Hippocampal formation (tissue), 2 donors: ENCODE data around the gene NBL1.
"Not testable (repeated sequence)": the region's sequence is repeated elsewhere in the genome, so short reads cannot be mapped to it uniquely, and the experiment has no call there.

Experiments used
- DNase-seq, 2 donors: peaks; one replicate each; lab custom pipeline; 2025; lab: John Stamatoyannopoulos, UW

NBL1 gene

GRCh38 chr1:19622204-19622603, 21.9 kb upstream of the NBL1 start:
- DNase-seq: no peak

- no peak for DNase-seq
Observed at GRCh38 chr1:19623523-19623922, 20.6 kb upstream of the NBL1 start.

GRCh38 chr1:19625291-19625937, 18.7 kb upstream of the NBL1 start:
- DNase-seq: no peak

- no peak for DNase-seq
Observed at GRCh38 chr1:19628879-19629278, 15.2 kb upstream of the NBL1 start.

- DNase-seq: no peak
Observed at GRCh38 chr1:19629357-19629756, 14.8 kb upstream of the NBL1 start.

- DNase-seq: not testable (repeated sequence)
Observed at GRCh38 chr1:19630192-19630591, 13.9 kb upstream of the NBL1 start.

GRCh38 chr1:19630720-19631395, 13.3 kb upstream of the NBL1 start:
- DNase-seq: no peak

- DNase-seq: no peak
Observed at GRCh38 chr1:19632211-19632610, 11.9 kb upstream of the NBL1 start.

- no peak for DNase-seq
Observed at GRCh38 chr1:19633106-19633505, 11.0 kb upstream of the NBL1 start.

GRCh38 chr1:19635064-19635463, 9.0 kb upstream of the NBL1 start:
- not testable (repeated sequence) for DNase-seq

GRCh38 chr1:19635646-19636045, 8.5 kb upstream of the NBL1 start:
- no peak for DNase-seq

- DNase-seq: no peak
Observed at GRCh38 chr1:19636065-19636464, 8.0 kb upstream of the NBL1 start.

GRCh38 chr1:19636749-19637148, 7.4 kb upstream of the NBL1 start:
- not testable (repeated sequence) for DNase-seq

GRCh38 chr1:19637606-19638005, 6.5 kb upstream of the NBL1 start:
- DNase-seq: no peak

- not testable (repeated sequence) for DNase-seq
Observed at GRCh38 chr1:19639228-19639627, 4.9 kb upstream of the NBL1 start.

- DNase-seq: no peak
Observed at GRCh38 chr1:19639999-19640362, 4.1 kb upstream of the NBL1 start.

GRCh38 chr1:19640363-19641316, 3.5 kb upstream of the NBL1 start:
- DNase-seq: no peak

- DNase-seq: no peak
Observed at GRCh38 chr1:19643121-19643520, 990 bp upstream of the NBL1 start.

GRCh38 chr1:19644395-19644680, 227 bp downstream of the NBL1 start:
- no peak for DNase-seq

GRCh38 chr1:19644681-19645410, 735 bp downstream of the NBL1 start:
- DNase-seq: no peak

- no peak for DNase-seq
Observed at GRCh38 chr1:19645411-19646251, 1.5 kb downstream of the NBL1 start.
